Panc1 (cell line): Measurements from ENCODE around the gene ADORA2A. TPM values are rescaled to one million over a fixed set of nuclear protein-coding genes. Genes with fewer than 3 reads are reported as not detected.

Source experiments
- ATAC-seq: fragments of 200-7000 bp; cut with Tn5 transposase; 2 replicates; pipeline ENCODE4 v1.9.1; 2020; ENCODE audit warnings: mild to moderate bottlenecking, moderate library complexity
- BruUV-seq: library from RNA; stranded (reverse); fragments of 400-500 nt; replicated peaks from 2 replicates; lab custom pipeline; 2021; lab: Mats Ljungman, UMichigan
- CTCF ChIA-PET: fragments of 300-600 bp; sonication (Branson Sonifier 250); formaldehyde crosslinking; loops from one replicate; lab custom pipeline; 2022; ENCODE audit warnings: antibody characterized with exemption; lab: Charles Lee
- POLR2A ChIA-PET: fragments of 300-600 bp; sonication (Branson Sonifier 250); formaldehyde crosslinking; loops from one replicate; lab custom pipeline; 2022; ENCODE audit warnings: antibody characterized with exemption; lab: Charles Lee
- DNase-seq: peaks from one replicate; pipeline ENCODE4 v3.0.0-alpha.2; 2010; ENCODE audit warnings: low read depth, low spot score
- H3K27ac ChIP-seq: 2 replicates; pipeline ENCODE4 v1.5.1; 2011; ENCODE audit warnings: mild to moderate bottlenecking, low read length, inconsistent platforms
- H3K27me3 ChIP-seq: fragments of 200-500 bp; sonication (Bioruptor generic); 2 replicates; pipeline ENCODE4 v1.6.0; 2014; ENCODE audit warnings: low read length, inconsistent platforms; ENCODE audit not compliant: control insufficient read depth, insufficient read depth
- H3K36me3 ChIP-seq: fragments of 200-500 bp; sonication (Bioruptor generic); 2 replicates; pipeline ENCODE4 v1.5.1; 2014; ENCODE audit warnings: inconsistent platforms, mild to moderate bottlenecking, low read length, moderate library complexity; ENCODE audit not compliant: control insufficient read depth, insufficient read depth
- H3K4me1 ChIP-seq: 2 replicates; pipeline ENCODE4 v1.5.1; 2011; ENCODE audit warnings: inconsistent platforms, mild to moderate bottlenecking, low read length, moderate library complexity; ENCODE audit not compliant: control insufficient read depth, insufficient read depth
- H3K4me3 ChIP-seq, 2 experiments: 2 replicates each; pipeline ENCODE4 v1.5.1; 2011 to 2012; ENCODE audit warnings: low read depth in 2 of 2, low read length in 2 of 2, mild to moderate bottlenecking in 2 of 2, inconsistent platforms in 1 of 2, moderate library complexity in 1 of 2
- H3K9me3 ChIP-seq: fragments of 200-500 bp; sonication (Bioruptor generic); 2 replicates; pipeline ENCODE4 v1.5.1; 2014; ENCODE audit warnings: low read depth, mild to moderate bottlenecking, inconsistent platforms, low read length, moderate library complexity; ENCODE audit not compliant: control insufficient read depth, insufficient read depth
- POLR2AphosphoS5 ChIP-seq: IDR thresholded peaks from 2 replicates; pipeline ENCODE4 v1.6.1; 2012; ENCODE audit warnings: mild to moderate bottlenecking, low read depth, low read length, moderate library complexity
- SIN3A ChIP-seq: IDR thresholded peaks from 2 replicates; pipeline ENCODE4 v1.6.1; 2012; ENCODE audit warnings: low read depth, mild to moderate bottlenecking, low read length, moderate library complexity, borderline replicate concordance; ENCODE audit not compliant: insufficient read depth
- TCF7L2 ChIP-seq: IDR thresholded peaks from 2 replicates; pipeline ENCODE4 v1.6.1; 2011; ENCODE audit warnings: mild to moderate bottlenecking, low read depth, low read length, inconsistent platforms
- in situ Hi-C: cut with HindIII; loops from 2 replicates; pipeline ENCODE4 v1.10.0; 2016; ENCODE audit warnings: low sequenced_read_pairs, low pct_unique_long_range_greater_than_20kb
- intact Hi-C: fragments of 100-400 bp; cut with micrococcal nuclease; formaldehyde crosslinking; loops from one replicate; pipeline ENCODE4 v1.10.0; 2022; ENCODE audit not compliant: unreplicated experiment
- total RNA-seq: library from RNA; stranded (reverse); gene quantifications from one replicate; pipeline ENCODE4 v1.2.1, GENCODE V29; 2021; ENCODE audit not compliant: unreplicated experiment
- TF ChIP-seq, protein P1 (sequence below): fragments of 450-650 bp; IDR thresholded peaks from 2 replicates; pipeline ENCODE4 v1.5.1; 2017; ENCODE audit warnings: mild to moderate bottlenecking
- TF ChIP-seq, protein P2 (sequence below), 2 experiments: IDR thresholded peaks; 2 replicates each; pipeline ENCODE4 v1.6.1; 2011 to 2012; ENCODE audit warnings: low read depth in 2 of 2, control low read depth in 1 of 2, low read length in 1 of 2, mild to moderate bottlenecking in 1 of 2, moderate library complexity in 1 of 2; ENCODE audit not compliant: insufficient read depth in 1 of 2

The ADORA2A gene
- total RNA-seq, 1 experiment from 2014 or later: 11.5 TPM

DNA sequence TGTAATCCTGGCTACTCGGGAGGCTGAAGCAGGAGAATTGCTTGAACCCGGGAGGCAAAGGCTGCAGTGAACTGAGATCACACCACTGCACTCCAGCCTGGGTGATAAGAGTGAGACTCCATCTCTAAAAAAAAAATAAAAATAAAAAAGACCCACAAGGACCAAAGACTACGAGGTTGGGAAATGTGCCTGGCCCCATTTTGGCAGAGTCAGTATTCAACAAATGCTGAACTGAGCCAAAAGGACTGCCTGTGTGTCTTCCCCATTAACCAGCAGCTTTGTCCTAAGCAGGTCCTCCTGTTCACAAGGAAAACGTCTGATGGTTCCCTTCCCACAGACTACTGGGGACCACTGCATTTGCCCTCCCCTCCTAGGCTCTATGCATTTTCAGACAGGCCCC is 27.6 kb downstream of the ADORA2A start:
- ATAC-seq (no peak), DNase-seq (no peak)
- TF ChIP-seq, protein P1, sequence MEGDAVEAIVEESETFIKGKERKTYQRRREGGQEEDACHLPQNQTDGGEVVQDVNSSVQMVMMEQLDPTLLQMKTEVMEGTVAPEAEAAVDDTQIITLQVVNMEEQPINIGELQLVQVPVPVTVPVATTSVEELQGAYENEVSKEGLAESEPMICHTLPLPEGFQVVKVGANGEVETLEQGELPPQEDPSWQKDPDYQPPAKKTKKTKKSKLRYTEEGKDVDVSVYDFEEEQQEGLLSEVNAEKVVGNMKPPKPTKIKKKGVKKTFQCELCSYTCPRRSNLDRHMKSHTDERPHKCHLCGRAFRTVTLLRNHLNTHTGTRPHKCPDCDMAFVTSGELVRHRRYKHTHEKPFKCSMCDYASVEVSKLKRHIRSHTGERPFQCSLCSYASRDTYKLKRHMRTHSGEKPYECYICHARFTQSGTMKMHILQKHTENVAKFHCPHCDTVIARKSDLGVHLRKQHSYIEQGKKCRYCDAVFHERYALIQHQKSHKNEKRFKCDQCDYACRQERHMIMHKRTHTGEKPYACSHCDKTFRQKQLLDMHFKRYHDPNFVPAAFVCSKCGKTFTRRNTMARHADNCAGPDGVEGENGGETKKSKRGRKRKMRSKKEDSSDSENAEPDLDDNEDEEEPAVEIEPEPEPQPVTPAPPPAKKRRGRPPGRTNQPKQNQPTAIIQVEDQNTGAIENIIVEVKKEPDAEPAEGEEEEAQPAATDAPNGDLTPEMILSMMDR: no peak
- TF ChIP-seq, protein P2, sequence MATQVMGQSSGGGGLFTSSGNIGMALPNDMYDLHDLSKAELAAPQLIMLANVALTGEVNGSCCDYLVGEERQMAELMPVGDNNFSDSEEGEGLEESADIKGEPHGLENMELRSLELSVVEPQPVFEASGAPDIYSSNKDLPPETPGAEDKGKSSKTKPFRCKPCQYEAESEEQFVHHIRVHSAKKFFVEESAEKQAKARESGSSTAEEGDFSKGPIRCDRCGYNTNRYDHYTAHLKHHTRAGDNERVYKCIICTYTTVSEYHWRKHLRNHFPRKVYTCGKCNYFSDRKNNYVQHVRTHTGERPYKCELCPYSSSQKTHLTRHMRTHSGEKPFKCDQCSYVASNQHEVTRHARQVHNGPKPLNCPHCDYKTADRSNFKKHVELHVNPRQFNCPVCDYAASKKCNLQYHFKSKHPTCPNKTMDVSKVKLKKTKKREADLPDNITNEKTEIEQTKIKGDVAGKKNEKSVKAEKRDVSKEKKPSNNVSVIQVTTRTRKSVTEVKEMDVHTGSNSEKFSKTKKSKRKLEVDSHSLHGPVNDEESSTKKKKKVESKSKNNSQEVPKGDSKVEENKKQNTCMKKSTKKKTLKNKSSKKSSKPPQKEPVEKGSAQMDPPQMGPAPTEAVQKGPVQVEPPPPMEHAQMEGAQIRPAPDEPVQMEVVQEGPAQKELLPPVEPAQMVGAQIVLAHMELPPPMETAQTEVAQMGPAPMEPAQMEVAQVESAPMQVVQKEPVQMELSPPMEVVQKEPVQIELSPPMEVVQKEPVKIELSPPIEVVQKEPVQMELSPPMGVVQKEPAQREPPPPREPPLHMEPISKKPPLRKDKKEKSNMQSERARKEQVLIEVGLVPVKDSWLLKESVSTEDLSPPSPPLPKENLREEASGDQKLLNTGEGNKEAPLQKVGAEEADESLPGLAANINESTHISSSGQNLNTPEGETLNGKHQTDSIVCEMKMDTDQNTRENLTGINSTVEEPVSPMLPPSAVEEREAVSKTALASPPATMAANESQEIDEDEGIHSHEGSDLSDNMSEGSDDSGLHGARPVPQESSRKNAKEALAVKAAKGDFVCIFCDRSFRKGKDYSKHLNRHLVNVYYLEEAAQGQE (IDR thresholded peaks at IDR 0.05; ENCODE audit: insufficient read depth in 1 of 2, low read depth in 2 of 2, low read length in 1 of 2): no peak
- TF ChIP-seq TCF7L2: no peak
- no peak for TF ChIP-seq SIN3A
- TF ChIP-seq POLR2AphosphoS5: no peak
- BruUV-seq: no TSS peak
- in situ Hi-C loops (no loop called here), intact Hi-C loops (no loop called here)
- no peaks in the 10 kb centered on the region for H3K36me3 ChIP-seq
- no peaks in the 10 kb centered on the region for H3K27me3 ChIP-seq
- H3K4me1 ChIP-seq: no peaks in the 10 kb centered on the region; the same call in 1 of the 2 replicates
- ChIA-PET CTCF (interaction anchor here (0.6 kb wide), 1 partner anchor 86 kb away, joined by 7 read pairs; no protein-coding TSS in a partner anchor), POLR2A (no interaction called here)
- H3K9me3 ChIP-seq: no peaks in the 10 kb centered on the region
- H3K27ac ChIP-seq: no peak overlapping the region
- H3K4me3 ChIP-seq: no peak overlapping the region

DNA sequence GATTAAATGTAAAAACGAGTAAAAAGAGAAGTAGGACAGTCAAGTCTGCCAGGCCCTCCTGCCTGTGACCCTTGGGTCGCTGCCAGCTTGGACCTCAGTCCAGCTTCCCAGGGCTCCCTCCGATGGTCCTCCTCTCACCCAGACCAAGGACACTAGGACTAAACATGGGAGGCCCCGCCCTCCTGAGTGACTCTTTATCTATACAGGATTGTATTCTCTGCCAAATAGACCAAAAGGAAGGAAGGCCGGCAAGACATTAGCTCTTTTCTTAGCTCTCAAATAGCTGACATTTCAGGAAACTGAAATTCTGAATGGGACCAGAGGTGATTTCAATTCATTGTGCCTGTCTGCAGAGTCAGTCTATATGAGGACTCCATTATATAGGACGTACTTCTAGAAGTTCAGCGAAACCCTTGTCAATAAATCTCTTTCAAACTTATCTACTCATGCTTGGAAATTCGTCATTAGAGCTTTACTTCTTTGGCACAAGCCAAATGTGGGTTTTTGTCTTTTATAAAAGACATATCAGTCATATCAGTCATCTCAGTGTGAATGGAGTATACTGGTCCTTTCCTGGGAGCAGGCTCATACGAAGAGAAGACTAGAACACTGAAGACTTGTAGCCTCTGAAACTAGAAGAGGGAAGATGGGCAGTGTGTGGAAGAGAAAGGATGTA is 28.5 kb downstream of the ADORA2A start:
- H3K4me3 ChIP-seq: no peak overlapping the region
- in situ Hi-C loops (no loop called here), intact Hi-C loops (no loop called here)
- TF ChIP-seq, protein P1: no peak
- TF ChIP-seq POLR2AphosphoS5 (no peak), TCF7L2 (no peak), SIN3A (no peak)
- TF ChIP-seq, protein P2 (IDR thresholded peaks at IDR 0.05; ENCODE audit: insufficient read depth in 1 of 2, low read depth in 2 of 2, low read length in 1 of 2): no peak
- no peaks in the 10 kb centered on the region for H3K9me3 ChIP-seq
- no peaks in the 10 kb centered on the region for H3K36me3 ChIP-seq
- no TSS peak for BruUV-seq
- POLR2A ChIA-PET: no interaction called here
- ATAC-seq: no peak
- H3K27me3 ChIP-seq: no peaks in the 10 kb centered on the region
- no peaks in the 10 kb centered on the region; the same call in 1 of the 2 replicates for H3K4me1 ChIP-seq
- CTCF ChIA-PET: no interaction called here
- no peak overlapping the region for H3K27ac ChIP-seq
- no peak for DNase-seq
